Thymus (tissue), 11 donors: ENCODE data around the gene B4GALT5. TPM values are rescaled to one million over a fixed set of nuclear protein-coding genes. Genes with fewer than 3 reads are reported as not detected.

Experiments
- DNase-seq, 9 donors: peaks; one replicate each; pipeline ENCODE4 v3.0.0-alpha.2; 2013; ENCODE audit warnings: low spot score in 9 of 9, low read depth in 6 of 9, missing footprints in 1 of 9
- H3K27ac ChIP-seq, 2 donors: one replicate each; pipeline ENCODE4 v1.5.1; 2013; ENCODE audit warnings: control low read depth in 1 of 2, low read depth in 1 of 2, low read length in 1 of 2, mild to moderate bottlenecking in 1 of 2, moderate library complexity in 1 of 2
- H3K27me3 ChIP-seq, 2 donors: one replicate each; pipeline ENCODE4 v1.5.1; 2013; ENCODE audit warnings: low read length in 1 of 2; ENCODE audit not compliant: control insufficient read depth in 2 of 2, insufficient read depth in 1 of 2
- H3K36me3 ChIP-seq, 2 donors: one replicate each; pipeline ENCODE4 v1.5.1; 2013; ENCODE audit warnings: low read length in 1 of 2, mild to moderate bottlenecking in 1 of 2, moderate library complexity in 1 of 2; ENCODE audit not compliant: control insufficient read depth in 2 of 2, insufficient read depth in 2 of 2
- H3K4me1 ChIP-seq, 2 donors: one replicate each; pipeline ENCODE4 v1.5.1; 2013; ENCODE audit warnings: low read length in 2 of 2; ENCODE audit not compliant: control insufficient read depth in 2 of 2, insufficient read depth in 2 of 2
- H3K4me3 ChIP-seq, 2 donors: one replicate each; pipeline ENCODE4 v1.5.1; 2013; ENCODE audit warnings: low read length in 2 of 2, control low read depth in 1 of 2, mild to moderate bottlenecking in 1 of 2
- H3K9me3 ChIP-seq, 2 donors: one replicate each; pipeline ENCODE4 v1.5.1; 2013; ENCODE audit warnings: low read length in 1 of 2, mild to moderate bottlenecking in 1 of 2; ENCODE audit not compliant: control insufficient read depth in 2 of 2, insufficient read depth in 1 of 2
- WGBS: extraction: QIAGEN DNeasy Blood & Tissue Kit; methylation state at CpG from one replicate; pipeline ENCODE4 v1.1.7; 2013; 5-methylcytosine and 5-hydroxymethylcytosine counted together
- polyA plus RNA-seq: library from polyadenylated mRNA; stranded (reverse); fragments of 200-250 nt; gene quantifications from one replicate; pipeline ENCODE4 v1.2.3, GENCODE V29; 2013
- total RNA-seq: library from RNA; stranded (reverse); fragments of 120-200 nt; gene quantifications from one replicate; pipeline ENCODE4 v1.2.4, GENCODE V29; 2013
- donor health status: healthy.

Gene B4GALT5
- total and polyA plus RNA-seq, 2 donors, result 6.8 to 10.9 TPM

DNA sequence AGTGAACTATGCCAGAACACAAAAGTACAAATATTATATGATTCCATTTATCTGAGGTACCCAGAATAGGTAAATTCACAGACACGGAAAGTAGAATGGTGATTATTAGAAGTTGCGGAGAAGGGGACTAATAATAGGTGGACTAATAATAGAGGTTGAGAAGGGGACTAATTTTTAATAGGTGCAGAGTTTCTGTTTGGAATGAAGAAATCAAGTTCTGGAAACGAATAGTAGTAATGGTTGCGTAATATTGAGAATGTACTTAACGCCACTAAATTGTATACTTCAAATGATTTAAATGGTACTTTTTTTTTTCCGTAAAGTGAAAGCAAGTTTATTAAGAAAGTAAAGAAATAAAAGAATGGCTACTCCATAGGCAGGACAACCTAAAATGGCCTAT lies 33.2 kb downstream of the B4GALT5 start:
- H3K27me3 ChIP-seq, result no peaks in the 10 kb centered on the region
- H3K4me3 ChIP-seq, result no peak overlapping the region
- no peaks in the 10 kb centered on the region for H3K36me3 ChIP-seq
- no peaks in the 10 kb centered on the region for H3K9me3 ChIP-seq
- H3K4me1 ChIP-seq, result peaks cover 8 to 22% of the 10 kb centered on the region in 2 donors
- no peak overlapping the region for H3K27ac ChIP-seq
- DNase-seq, result no peak
- WGBS, result 93% methylated on average over 6 of the region's 6 CpGs

DNA sequence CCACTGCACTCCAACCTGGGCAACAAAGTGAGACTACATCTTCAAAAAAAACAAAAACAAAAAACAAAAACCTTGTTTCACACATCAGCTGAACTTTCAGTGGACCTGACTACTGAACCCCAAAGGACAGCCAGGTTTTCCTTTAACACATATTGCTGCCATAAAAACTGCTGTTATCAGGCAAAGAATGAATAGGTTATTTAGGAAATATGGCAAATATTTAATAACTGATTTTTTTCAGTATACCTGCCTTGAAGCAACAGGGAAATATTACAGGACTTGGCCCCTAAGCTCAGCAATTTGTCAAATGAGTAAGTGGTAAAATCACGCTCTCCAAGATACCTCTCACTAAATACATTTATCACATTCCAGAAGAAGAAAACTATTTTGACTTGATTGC lies 34.0 kb downstream of the B4GALT5 start:
- 98% methylated on average over 1 of the region's 1 CpG for WGBS
- Histone ChIP-seq H3K4me3 (no peak overlapping the region), H3K27me3 (no peaks in the 10 kb centered on the region), H3K36me3 (no peaks in the 10 kb centered on the region), H3K9me3 (no peaks in the 10 kb centered on the region), H3K27ac (no peak overlapping the region), H3K4me1 (peaks cover 2 to 15% of the 10 kb centered on the region in 2 donors)
- no peak for DNase-seq

DNA sequence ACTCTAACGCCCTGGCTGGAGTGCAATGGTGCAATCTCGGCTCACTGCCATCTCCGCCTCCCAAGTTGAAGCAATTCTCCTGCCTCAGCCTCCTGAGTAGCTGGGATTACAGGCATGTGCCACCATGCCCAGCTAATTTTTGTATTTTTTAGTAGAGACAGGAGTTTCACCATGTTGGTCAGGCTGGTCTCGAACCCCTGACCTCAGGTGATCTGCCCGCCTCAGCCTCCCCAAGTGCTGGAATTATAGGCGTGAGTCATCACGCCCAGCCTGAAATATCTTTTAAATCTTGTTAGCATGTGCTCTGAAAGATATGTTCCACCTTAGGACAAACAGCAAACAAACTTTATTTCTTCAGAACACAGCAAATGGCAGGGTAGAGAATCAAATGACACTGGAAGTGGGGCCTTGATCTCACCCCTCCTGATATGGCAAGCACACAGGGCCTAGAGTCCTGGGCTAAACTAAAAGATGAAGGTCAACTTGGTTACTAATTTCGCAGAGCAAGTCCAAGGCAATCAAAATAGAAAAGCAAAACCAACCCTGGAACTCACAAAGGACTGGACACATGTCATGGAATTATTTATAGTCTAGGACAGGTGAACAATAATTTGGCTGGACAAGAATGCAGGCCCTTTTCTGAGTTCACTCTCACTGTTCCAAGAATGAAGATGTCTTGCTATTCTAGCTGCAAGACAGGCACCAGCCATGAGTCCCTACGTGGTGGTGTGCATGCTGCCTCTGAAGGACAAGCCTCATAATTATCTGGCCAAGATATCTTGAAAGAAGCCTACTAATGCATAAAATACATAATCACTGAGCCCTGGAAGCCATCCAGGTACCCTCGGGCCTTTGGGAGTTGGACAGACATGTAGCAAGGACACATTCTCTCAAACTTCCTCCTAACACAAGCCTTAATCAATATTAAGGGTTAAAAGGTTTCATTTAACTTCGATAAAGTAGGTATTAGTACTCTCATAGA lies 35.6 kb downstream of the B4GALT5 start:
- 96% methylated on average over 11 of the region's 11 CpGs for WGBS
- Histone ChIP-seq H3K27me3 (no peaks in the 10 kb centered on the region), H3K27ac (peak overlapping the region in 1 of 2 donors; percentile 65), H3K4me3 (no peak overlapping the region), H3K9me3 (no peaks in the 10 kb centered on the region), H3K36me3 (no peaks in the 10 kb centered on the region), H3K4me1 (peaks cover 0 to 9% of the 10 kb centered on the region in 2 donors)
- DNase-seq, result no peak

DNA sequence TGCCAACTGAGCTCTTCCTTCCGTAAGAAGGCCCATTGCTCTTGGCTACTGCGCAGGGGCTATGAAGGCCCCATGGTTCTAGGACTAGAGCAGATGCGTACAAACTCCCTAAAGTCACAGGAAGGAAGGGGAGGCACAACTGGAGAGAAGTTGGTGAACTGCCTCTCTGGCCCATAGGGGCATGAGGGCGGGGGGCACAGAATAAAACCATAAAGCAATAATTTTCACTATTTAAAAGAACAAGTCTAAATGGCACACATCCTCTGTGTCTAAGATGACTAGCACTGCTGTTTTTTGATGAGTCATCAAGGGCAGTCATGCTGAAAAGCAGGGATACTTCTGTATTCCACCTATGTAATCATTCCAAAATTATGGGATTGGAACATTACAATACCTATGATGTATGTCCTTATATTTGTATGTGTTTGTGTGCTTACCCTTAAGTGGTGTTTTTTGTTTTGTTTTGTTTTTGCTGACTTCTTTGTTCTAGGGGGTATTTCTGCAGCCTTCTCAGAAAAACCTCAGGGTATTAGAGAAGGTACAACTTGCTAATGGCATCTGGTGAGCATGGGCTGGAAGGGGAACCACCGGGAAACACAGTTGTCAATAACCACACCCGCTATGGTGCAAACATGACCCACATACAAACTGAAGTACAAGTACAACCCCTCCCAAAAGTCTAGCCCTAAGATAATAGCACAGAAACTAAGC lies 36.9 kb downstream of the B4GALT5 start:
- H3K27ac ChIP-seq, result no peak overlapping the region
- peaks cover 0 to 9% of the 10 kb centered on the region in 2 donors for H3K4me1 ChIP-seq
- no peaks in the 10 kb centered on the region for H3K9me3 ChIP-seq
- peak in 1 of 9 donors; percentile 36 for DNase-seq
- no peaks in the 10 kb centered on the region for H3K27me3 ChIP-seq
- WGBS, result 66% methylated on average over 6 of the region's 6 CpGs
- H3K4me3 ChIP-seq, result no peak overlapping the region
- no peaks in the 10 kb centered on the region for H3K36me3 ChIP-seq

DNA sequence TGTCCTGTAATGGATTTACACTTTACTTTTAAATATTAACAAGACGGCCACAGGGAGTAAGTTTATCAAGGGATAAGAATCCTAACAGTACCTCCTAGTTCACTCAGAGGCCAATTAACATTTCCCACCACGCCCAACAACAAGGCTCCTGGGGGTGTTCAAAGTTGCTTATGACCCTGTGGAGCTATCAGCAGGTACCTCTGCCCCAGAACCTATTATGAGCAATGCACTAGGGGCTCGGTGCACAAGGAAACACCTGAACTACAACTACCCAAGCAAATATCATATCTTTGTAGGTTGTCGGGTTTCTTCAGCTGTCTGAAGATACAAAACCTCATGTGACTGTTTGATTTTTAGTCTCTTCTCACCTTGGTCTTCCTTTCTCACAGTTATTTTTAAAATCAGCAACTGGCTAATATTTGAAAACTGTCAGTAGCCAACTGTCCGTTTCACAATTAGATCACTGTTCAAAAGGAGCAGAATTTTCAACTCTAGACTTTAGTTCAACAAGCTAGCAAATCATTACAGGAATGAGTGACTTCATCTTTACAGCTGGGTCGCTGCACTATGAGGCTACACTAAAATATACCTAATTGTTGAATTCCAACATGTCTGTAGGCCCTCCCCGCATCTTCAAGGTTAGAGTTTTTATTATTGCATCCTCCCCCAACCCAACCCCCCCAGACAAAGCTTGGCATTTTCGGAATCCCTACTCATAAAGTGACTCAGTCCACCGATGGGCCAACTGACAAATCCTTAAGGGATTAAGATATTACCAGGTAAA lies 38.1 kb downstream of the B4GALT5 start:
- H3K4me1 ChIP-seq, result peaks cover 0 to 9% of the 10 kb centered on the region in 2 donors
- no peaks in the 10 kb centered on the region for H3K36me3 ChIP-seq
- no peak for DNase-seq
- no peaks in the 10 kb centered on the region for H3K27me3 ChIP-seq
- no peak overlapping the region for H3K27ac ChIP-seq
- WGBS, result 96% methylated on average over 9 of the region's 9 CpGs
- H3K4me3 ChIP-seq, result no peak overlapping the region
- no peaks in the 10 kb centered on the region for H3K9me3 ChIP-seq

DNA sequence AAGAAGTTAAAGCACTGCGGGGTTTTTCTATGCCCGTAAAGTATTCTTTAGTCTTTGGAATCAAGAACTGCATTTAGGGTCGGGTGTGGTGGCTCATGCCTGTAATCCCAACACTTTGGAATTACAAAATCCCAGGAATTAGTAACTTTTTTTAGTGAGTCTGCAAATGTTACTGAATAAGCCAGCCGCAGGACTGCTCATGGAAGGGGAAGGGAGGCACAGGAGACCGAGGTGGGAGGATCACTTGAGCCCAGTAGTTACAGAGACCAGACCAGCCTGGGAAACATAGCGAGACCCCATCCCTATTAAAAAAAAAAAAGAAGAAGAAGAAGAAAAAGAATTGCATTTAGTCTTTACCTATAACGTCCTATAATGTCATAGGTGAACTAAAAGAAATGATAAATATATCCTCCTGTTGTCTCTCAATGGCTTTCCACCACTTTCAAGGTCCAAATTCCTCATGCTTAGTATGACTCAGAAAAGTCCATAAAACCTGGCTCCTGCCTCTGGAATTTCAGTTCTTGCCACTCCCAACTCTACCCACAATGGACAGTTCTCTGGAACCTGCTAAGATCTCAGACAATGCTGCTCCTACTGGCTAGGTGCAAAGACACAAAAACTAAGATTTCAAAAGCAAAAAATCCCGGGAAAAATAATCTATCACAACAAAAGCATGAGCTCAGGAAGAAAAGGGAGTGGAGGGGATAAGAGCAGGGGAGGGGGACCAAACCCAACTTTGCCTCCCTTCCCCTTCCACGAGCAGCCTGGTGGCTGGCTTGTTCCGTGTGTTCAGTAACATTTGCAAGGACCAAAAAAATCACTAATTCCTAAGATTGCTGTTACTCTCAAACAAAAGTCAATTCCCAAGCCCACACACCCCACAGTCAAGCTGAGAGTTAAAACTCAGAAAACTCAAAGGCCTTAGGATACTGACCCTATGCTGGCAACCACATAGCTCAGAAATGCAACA lies 39.0 kb downstream of the B4GALT5 start:
- Histone ChIP-seq H3K27me3 (no peaks in the 10 kb centered on the region), H3K4me1 (peaks cover 0 to 9% of the 10 kb centered on the region in 2 donors), H3K36me3 (no peaks in the 10 kb centered on the region), H3K4me3 (no peak overlapping the region), H3K9me3 (no peaks in the 10 kb centered on the region), H3K27ac (no peak overlapping the region)
- DNase-seq, result no peak
- 92% methylated on average over 10 of the region's 10 CpGs for WGBS

DNA sequence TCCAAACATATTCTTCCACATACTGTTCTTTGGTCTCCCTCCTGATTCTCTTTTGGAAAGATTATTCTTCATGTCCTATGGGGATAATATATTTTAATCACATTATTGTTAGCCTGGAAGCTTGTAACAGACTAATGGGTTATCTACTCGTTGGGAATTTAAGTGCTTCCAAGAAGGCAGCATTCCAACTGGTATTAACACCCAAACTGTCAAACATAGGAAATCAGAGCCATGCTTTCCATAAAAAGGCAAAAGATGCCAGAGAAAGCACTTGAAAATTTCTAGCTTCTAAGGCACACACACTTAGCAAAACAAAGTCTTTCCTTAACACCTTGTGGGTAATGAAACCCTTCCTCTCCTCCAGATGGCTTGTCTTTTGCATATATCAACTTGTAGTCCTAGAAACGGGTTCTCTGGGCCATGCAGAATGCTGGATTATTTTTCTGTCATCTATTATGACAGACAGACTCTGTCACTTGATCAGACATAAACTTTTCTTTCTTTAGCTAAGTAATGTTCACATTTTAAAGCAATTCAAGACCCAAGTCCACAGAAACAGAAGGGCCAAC lies 41.5 kb downstream of the B4GALT5 start:
- no peak for DNase-seq
- no peaks in the 10 kb centered on the region for H3K27me3 ChIP-seq
- H3K36me3 ChIP-seq, result no peaks in the 10 kb centered on the region
- no peak overlapping the region for H3K27ac ChIP-seq
- H3K9me3 ChIP-seq, result no peaks in the 10 kb centered on the region
- H3K4me3 ChIP-seq, result no peak overlapping the region
- WGBS, result 71% methylated on average over 2 of the region's 2 CpGs
- H3K4me1 ChIP-seq, result peaks cover 2 to 14% of the 10 kb centered on the region in 2 donors

DNA sequence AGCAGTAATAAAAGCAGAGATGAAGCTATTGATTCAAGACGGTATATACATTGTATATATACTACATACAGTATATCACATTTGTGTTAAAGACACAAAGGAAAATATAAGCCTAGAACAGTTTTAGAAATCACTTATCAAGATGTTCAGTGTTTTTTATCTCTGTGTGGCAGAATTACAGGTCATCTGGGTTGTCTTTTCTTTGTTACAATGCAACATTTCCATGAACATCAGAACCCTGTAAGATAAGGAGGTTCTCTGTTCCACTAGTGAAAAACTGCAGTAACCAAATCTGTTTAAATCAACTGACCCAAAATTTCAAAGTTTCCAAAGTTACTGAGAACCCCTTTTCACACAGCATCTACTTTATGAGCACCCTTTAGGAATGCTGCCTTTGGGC lies 42.2 kb downstream of the B4GALT5 start:
- H3K9me3 ChIP-seq, result no peaks in the 10 kb centered on the region
- H3K4me1 ChIP-seq, result peaks cover 2 to 8% of the 10 kb centered on the region in 2 donors
- no peak for DNase-seq
- H3K27ac ChIP-seq, result no peak overlapping the region
- no peaks in the 10 kb centered on the region for H3K27me3 ChIP-seq
- no peaks in the 10 kb centered on the region for H3K36me3 ChIP-seq
- 61% methylated on average over 1 of the region's 1 CpG for whole genome bisulfite sequencing
- no peak overlapping the region for H3K4me3 ChIP-seq
